OCI-LY7 (cell line): ENCODE data around the gene EHBP1. TPM values are rescaled to one million over a fixed set of nuclear protein-coding genes. Genes with fewer than 3 reads are reported as not detected.

Experiments
- BruUV-seq: library from RNA; stranded (reverse); fragments of 400-500 nt; replicated peaks from 2 replicates; lab custom pipeline; 2021; lab: Mats Ljungman, UMichigan
- CTCF ChIA-PET: fragments of 300-600 bp; sonication (Branson Sonifier 250); formaldehyde crosslinking; loops from one replicate; lab custom pipeline; 2022; ENCODE audit warnings: antibody characterized with exemption; ENCODE audit not compliant: unreplicated experiment; lab: Charles Lee
- POLR2A ChIA-PET: fragments of 300-600 bp; sonication (Branson Sonifier 250); formaldehyde crosslinking; loops from one replicate; lab custom pipeline; 2022; ENCODE audit warnings: antibody characterized with exemption; lab: Charles Lee
- DNase-seq: peaks from one replicate; pipeline ENCODE4 v3.0.0-alpha.2; 2015; ENCODE audit warnings: low spot score
- H2AFZ ChIP-seq: fragments of 200-600 bp; sonication (generic), shearing (Covaris generic); 2 replicates; pipeline ENCODE4 v1.6.1; 2014; ENCODE audit warnings: mild to moderate bottlenecking, antibody characterized with exemption, low read length, moderate library complexity
- H3K27ac ChIP-seq: fragments of 200-600 bp; sonication (generic); 2 replicates; pipeline ENCODE4 v1.5.1; 2014; ENCODE audit warnings: mixed run types, low read depth, mild to moderate bottlenecking, moderate library complexity, low read length, inconsistent platforms; ENCODE audit not compliant: poor library complexity, severe bottlenecking
- H3K36me3 ChIP-seq: fragments of 200-600 bp; sonication (generic); 2 replicates; pipeline ENCODE4 v1.6.1; 2014; ENCODE audit warnings: mild to moderate bottlenecking, antibody characterized with exemption, low read length, moderate library complexity, mixed read lengths; ENCODE audit not compliant: insufficient read depth
- H3K4me1 ChIP-seq: fragments of 200-600 bp; sonication (generic); 2 replicates; pipeline ENCODE4 v1.5.1; 2014; ENCODE audit warnings: mild to moderate bottlenecking, low read length; ENCODE audit not compliant: insufficient read depth, poor library complexity, severe bottlenecking
- H3K4me2 ChIP-seq: fragments of 200-600 bp; sonication (generic); 2 replicates; pipeline ENCODE4 v1.6.1; 2014; ENCODE audit warnings: mild to moderate bottlenecking, low read length
- H3K4me3 ChIP-seq: fragments of 200-600 bp; sonication (generic); 2 replicates; pipeline ENCODE4 v1.5.1; 2014; ENCODE audit warnings: mild to moderate bottlenecking, low read depth, low read length; ENCODE audit not compliant: poor library complexity, severe bottlenecking
- H3K79me2 ChIP-seq: fragments of 200-600 bp; sonication (generic); 2 replicates; pipeline ENCODE4 v1.6.1; 2016; ENCODE audit warnings: low read depth, mild to moderate bottlenecking, low read length, moderate library complexity, mixed read lengths; ENCODE audit not compliant: insufficient read depth
- H3K9me2 ChIP-seq: fragments of 200-600 bp; sonication (generic); 2 replicates; pipeline ENCODE4 v1.6.1; 2016; ENCODE audit warnings: mild to moderate bottlenecking, low read length, mixed read lengths; ENCODE audit not compliant: insufficient read depth
- H3K9me3 ChIP-seq: fragments of 200-600 bp; sonication (generic); 2 replicates; pipeline ENCODE4 v1.6.1; 2014; ENCODE audit warnings: mild to moderate bottlenecking, mixed run types, low read length, mixed read lengths
- H4K20me1 ChIP-seq: fragments of 200-600 bp; sonication (generic); 2 replicates; pipeline ENCODE4 v1.6.1; 2014; ENCODE audit warnings: mild to moderate bottlenecking, antibody characterized with exemption, low read length, moderate library complexity, mixed read lengths; ENCODE audit not compliant: insufficient read depth
- EZH2phosphoT487 ChIP-seq: fragments of 200-600 bp; sonication (generic); IDR thresholded peaks from 2 replicates; pipeline ENCODE4 v1.6.1; 2018; ENCODE audit warnings: low read depth, borderline replicate concordance, mild to moderate bottlenecking, mixed run types, antibody characterized with exemption, low read length, moderate library complexity, mixed read lengths
- intact Hi-C: fragments of 100-400 bp; cut with micrococcal nuclease; formaldehyde crosslinking; loops from one replicate; pipeline ENCODE4 v1.10.0; 2022; ENCODE audit not compliant: unreplicated experiment
- total RNA-seq, 2 experiments: library from RNA; depleted of rRNA in 1 of 2; stranded (reverse); fragments of >200 nt in 1 of 2; shearing (Covaris generic) in 1 of 2; gene quantifications; 2 replicates each; pipeline ENCODE4 v1.2.3, GENCODE V29; 2014 to 2022
- TF ChIP-seq, protein P1 (sequence below): fragments of 200-600 bp; sonication (generic); conservative IDR thresholded peaks from 2 replicates; pipeline ENCODE4 v1.5.1; 2014; ENCODE audit warnings: mild to moderate bottlenecking, antibody characterized with exemption, low read length, moderate library complexity, mixed read lengths

Gene EHBP1
- total RNA-seq, 2 experiments from 2014 or later: 26.8 to 34.1 TPM

DNA sequence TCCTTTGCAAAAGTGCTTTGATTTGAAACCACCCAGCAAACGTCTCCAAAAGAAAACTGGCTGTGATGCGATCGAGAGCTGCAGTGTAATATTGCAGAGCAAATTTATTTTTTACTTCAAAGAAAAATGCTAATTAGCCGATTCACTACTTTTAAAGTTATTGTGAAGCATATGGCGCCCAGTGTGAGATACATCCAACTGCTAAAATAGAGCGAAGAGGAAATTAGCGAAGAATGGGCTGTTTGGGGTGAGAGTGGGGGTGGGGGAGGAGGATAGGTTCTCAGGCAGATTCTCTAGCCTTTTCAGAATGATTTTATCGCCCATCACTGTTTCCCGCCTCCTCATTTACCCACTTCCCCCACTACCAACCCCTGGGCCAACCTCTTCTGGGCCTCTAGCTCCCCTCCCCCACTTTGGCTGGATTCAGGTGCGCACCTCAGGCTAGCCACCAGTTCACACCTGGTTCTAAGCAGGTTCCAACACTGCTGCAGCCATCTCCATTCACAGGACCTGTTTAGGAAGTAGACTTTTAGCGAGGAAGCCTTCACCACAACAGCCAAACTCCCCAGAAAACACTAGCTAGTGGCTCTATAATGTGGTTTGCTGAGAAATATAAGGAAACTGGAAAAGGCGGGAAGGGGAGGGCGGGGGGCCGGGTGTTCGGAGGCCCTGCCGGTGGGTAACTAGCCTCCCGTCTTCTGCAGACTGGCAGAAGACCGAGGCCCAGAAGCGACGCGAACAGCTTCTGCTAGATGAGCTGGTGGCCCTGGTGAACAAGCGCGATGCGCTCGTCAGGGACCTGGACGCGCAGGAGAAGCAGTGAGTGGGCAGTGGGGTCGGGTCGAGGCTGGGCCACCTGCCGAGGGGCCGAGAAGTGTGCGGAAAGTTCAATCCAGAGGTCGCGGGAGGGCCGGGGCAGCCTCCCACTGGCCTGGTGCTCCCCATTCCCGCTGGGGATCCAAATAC is 339.1 kb downstream of the EHBP1 start:
- Histone ChIP-seq H3K79me2 (no peaks in the 10 kb centered on the region), H3K36me3 (no peaks in the 10 kb centered on the region), H2AFZ (no peak overlapping the region), H3K9me3 (no peaks in the 10 kb centered on the region), H3K4me3 (no peak overlapping the region), H3K4me2 (no peak overlapping the region), H3K9me2 (no peaks in the 10 kb centered on the region), H3K27ac (no peak overlapping the region), H3K4me1 (peaks cover 4% of the 10 kb centered on the region), H4K20me1 (no peaks in the 10 kb centered on the region)
- ChIA-PET CTCF (no interaction called here), POLR2A (interaction anchor here (0.7 kb wide), 1 partner anchor 27 kb away, joined by 3 read pairs; no protein-coding TSS in a partner anchor)
- intact Hi-C loops: no loop called here
- TF ChIP-seq, protein P1, sequence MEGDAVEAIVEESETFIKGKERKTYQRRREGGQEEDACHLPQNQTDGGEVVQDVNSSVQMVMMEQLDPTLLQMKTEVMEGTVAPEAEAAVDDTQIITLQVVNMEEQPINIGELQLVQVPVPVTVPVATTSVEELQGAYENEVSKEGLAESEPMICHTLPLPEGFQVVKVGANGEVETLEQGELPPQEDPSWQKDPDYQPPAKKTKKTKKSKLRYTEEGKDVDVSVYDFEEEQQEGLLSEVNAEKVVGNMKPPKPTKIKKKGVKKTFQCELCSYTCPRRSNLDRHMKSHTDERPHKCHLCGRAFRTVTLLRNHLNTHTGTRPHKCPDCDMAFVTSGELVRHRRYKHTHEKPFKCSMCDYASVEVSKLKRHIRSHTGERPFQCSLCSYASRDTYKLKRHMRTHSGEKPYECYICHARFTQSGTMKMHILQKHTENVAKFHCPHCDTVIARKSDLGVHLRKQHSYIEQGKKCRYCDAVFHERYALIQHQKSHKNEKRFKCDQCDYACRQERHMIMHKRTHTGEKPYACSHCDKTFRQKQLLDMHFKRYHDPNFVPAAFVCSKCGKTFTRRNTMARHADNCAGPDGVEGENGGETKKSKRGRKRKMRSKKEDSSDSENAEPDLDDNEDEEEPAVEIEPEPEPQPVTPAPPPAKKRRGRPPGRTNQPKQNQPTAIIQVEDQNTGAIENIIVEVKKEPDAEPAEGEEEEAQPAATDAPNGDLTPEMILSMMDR: no peak
- TF ChIP-seq EZH2phosphoT487: no peak
- BruUV-seq: no TSS peak
- no peak for DNase-seq

DNA sequence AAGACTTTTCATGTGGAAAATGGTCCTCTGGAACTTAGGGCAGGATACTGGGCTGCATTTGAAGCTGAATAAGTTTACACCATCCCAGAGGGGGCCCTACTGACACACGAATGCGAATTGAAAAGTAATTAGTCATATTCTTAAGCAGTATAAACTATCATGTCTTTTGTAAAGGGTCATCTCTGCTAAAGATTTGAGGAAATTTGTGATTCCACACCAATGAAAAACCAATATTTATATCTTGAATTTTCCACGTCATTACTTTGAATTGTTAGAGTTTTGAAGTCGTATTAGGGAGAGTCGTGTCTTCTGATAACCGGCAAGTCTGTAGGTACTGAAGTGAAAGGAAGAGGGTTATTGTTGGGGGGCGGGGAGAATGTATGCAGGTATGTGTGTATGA is 341.0 kb downstream of the EHBP1 start:
- CTCF ChIA-PET: no interaction called here
- no TSS peak for BruUV-seq
- Histone ChIP-seq H3K79me2 (no peaks in the 10 kb centered on the region), H3K4me2 (no peak overlapping the region), H3K36me3 (no peaks in the 10 kb centered on the region), H3K9me2 (no peaks in the 10 kb centered on the region), H3K4me1 (peaks cover 5% of the 10 kb centered on the region), H3K9me3 (no peaks in the 10 kb centered on the region), H3K27ac (no peak overlapping the region), H4K20me1 (no peaks in the 10 kb centered on the region), H2AFZ (no peak overlapping the region), H3K4me3 (no peak overlapping the region)
- TF ChIP-seq EZH2phosphoT487: no peak
- TF ChIP-seq, protein P1: no peak
- intact Hi-C loops: no loop called here
- POLR2A ChIA-PET: interaction anchor here (0.6 to 0.7 kb wide), 2 partner anchors 104 to 936 kb away, joined by 3 read pairs; no protein-coding TSS in a partner anchor
- DNase-seq: no peak

DNA sequence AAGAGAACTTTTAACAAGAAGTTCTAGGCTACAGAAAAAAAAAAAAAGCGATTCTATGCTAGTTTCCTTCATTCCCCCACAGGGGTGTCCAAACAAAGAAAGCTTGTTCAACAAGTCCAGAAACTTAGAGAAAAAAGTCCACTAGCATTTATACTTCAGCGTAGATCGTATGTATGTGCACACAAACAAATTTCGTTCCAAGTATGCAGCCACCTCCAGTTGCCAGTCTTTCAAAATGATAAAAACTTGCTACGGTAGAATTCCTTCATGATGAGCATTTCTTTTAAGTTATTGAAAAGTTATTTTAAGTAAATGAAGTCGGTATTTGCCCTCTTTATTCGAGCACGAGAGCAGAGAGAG is 341.4 kb downstream of the EHBP1 start:
- H3K4me1 ChIP-seq: peaks cover 5% of the 10 kb centered on the region
- no peaks in the 10 kb centered on the region for H3K36me3 ChIP-seq
- no peak overlapping the region for H2AFZ ChIP-seq
- intact Hi-C loops: no loop called here
- no peaks in the 10 kb centered on the region for H3K9me3 ChIP-seq
- DNase-seq: no peak
- POLR2A ChIA-PET: interaction anchor here (0.6 to 0.7 kb wide), 2 partner anchors 104 to 935 kb away, joined by 3 read pairs; no protein-coding TSS in a partner anchor
- CTCF ChIA-PET: no interaction called here
- no peaks in the 10 kb centered on the region for H3K79me2 ChIP-seq
- H3K4me3 ChIP-seq: no peak overlapping the region
- no TSS peak for BruUV-seq
- no peaks in the 10 kb centered on the region for H3K9me2 ChIP-seq
- H3K4me2 ChIP-seq: no peak overlapping the region; the same call in 1 of the 2 replicates
- TF ChIP-seq, protein P1: no peak
- TF ChIP-seq EZH2phosphoT487: no peak
- no peak overlapping the region for H3K27ac ChIP-seq
- no peaks in the 10 kb centered on the region for H4K20me1 ChIP-seq
